GM21619 (cell line): ENCODE data around the gene YIF1A.
A peak's percentile ranks its signal among the peaks of the same experiment; 100 is the strongest.

Source experiments
- ATAC-seq: cut with Tn5 transposase; IDR thresholded peaks from one replicate; pipeline ENCODE4 v1.9.1; 2021; ENCODE audit not compliant: unreplicated experiment

The YIF1A gene

GRCh38 chr11:66288671-66289547 is at the start of gene YIF1A:
YIF1A (minus strand) TSS chr11:66289143; CDS start chr11:66288985, 158 bp downstream.
- ATAC-seq = peak; percentile 87

- ATAC-seq = no peak
These were observed 48.4 kb upstream of the YIF1A start for GRCh38 chr11:66337103-66337899.

- peak; percentile 78 for ATAC-seq
These were observed 47.5 kb upstream of the YIF1A start, which contains the start of gene RIN1 for GRCh38 chr11:66336234-66337102. RIN1 (minus strand) TSS chr11:66336434; CDS start chr11:66336402, 32 bp downstream.

GRCh38 chr11:66335531-66336233 is 46.7 kb upstream of the YIF1A start:
- no peak for ATAC-seq

- ATAC-seq = no peak
These were observed 45.9 kb upstream of the YIF1A start for GRCh38 chr11:66334605-66335442.

GRCh38 chr11:66333896-66334604 is 45.1 kb upstream of the YIF1A start:
- ATAC-seq = no peak

GRCh38 chr11:66333220-66333877 is 44.4 kb upstream of the YIF1A start:
- ATAC-seq = no peak

GRCh38 chr11:66332371-66333219 is 43.7 kb upstream of the YIF1A start:
- ATAC-seq = no peak

- no peak for ATAC-seq
These were observed 42.8 kb upstream of the YIF1A start for GRCh38 chr11:66331542-66332370.

GRCh38 chr11:66330931-66331330 is 42.0 kb upstream of the YIF1A start:
- no peak for ATAC-seq

- no peak for ATAC-seq
These were observed 40.3 kb upstream of the YIF1A start for GRCh38 chr11:66329165-66329673.

GRCh38 chr11:66328302-66329144 is 39.6 kb upstream of the YIF1A start:
- peak; percentile 78 for ATAC-seq

GRCh38 chr11:66328031-66328301 is 39.0 kb upstream of the YIF1A start:
- no peak for ATAC-seq

- ATAC-seq = no peak
These were observed 38.5 kb upstream of the YIF1A start for GRCh38 chr11:66327171-66328030.
